Measurements from ENCODE around the gene DOCK3. TPM values are rescaled to one million over a fixed set of nuclear protein-coding genes. Genes with fewer than 3 reads are reported as not detected.
A peak's percentile ranks its signal among the peaks of the same experiment; 100 is the strongest.

DOCK3 gene
- total RNA-seq, 2 experiments from 2014 or later: 3.4 to 4.1 TPM

DNA sequence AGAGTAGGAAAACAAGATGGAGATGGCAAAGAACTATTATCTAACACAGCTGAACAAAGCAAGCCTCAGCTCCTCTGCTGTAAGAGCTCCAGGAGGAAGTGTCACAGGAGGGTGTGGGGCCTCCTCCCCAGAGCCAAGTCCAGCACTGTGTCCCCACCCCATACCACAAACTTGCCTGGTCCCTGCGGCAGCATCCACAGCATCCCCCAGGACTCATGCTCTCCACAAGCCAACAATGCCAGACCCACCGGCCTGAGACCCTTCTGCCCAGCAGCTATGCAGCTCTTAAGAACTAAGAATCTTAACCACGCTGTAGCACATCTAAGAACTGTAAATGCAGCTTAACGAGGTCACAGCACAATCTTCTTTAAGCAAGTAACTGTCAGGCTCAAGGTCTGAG lies 725.4 kb downstream of the DOCK3 start:
- CTCF ChIA-PET: interaction anchor here (2.2 kb wide), 1 partner anchor 11 kb away, joined by 8 read pairs; no protein-coding TSS in a partner anchor

DNA sequence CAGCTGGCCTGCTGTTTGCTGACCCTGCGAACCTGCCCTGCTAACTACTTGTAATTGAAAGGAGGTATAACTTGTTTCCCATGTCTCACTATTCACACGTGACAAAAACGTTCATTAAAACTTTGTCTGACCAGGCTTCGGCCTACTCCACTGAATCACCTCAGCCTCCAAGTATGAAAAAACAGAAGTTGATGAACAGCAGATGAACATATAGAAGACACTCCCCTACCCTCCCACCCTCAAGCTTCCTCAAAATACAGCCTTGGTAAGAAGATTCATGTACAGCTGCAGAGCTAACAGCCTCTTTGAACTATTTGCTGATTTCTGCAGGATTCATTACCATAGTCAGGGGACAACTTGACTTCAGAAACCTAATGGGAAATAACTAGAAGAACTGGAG lies 727.0 kb downstream of the DOCK3 start:
- CTCF ChIA-PET: interaction anchor here (0.6 kb wide), 1 partner anchor 10 kb away, joined by 3 read pairs; no protein-coding TSS in a partner anchor
- H3K4me1 Mint-ChIP-seq: peaks cover 9% of the 10 kb centered on the region

More for the DNA sequence above, 725.4 kb downstream of the DOCK3 start:
- H3K4me3 Mint-ChIP-seq: no peak overlapping the region
- no peak for ATAC-seq
- DNase-seq: no peak
- H3K4me1 Mint-ChIP-seq: peaks cover 21% of the 10 kb centered on the region
- H3K27me3 Mint-ChIP-seq: no peaks in the 10 kb centered on the region
- H3K27ac Mint-ChIP-seq: no peak overlapping the region
- no peaks in the 10 kb centered on the region for H3K9me3 Mint-ChIP-seq (ENCODE audit: low read depth)
- H3K36me3 Mint-ChIP-seq: peaks cover 16% of the 10 kb centered on the region

DNA sequence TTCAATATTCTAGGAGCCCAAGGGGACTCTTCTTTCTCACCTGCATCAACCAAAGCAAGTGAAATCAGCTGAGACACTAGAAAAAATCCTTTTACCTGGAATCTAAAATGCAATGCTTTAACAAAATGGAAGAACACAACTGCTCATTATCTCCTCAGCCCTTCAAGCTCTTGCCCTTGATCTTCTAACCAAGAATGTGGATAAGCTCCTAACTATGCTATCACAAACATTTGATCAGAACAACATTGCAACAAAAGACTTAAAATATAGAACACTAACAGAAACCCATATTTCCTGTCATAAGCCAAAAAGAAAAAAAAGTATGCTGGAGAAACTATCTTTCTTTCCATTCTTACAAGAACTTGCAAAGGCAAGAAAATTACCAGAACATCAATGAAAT lies 728.9 kb downstream of the DOCK3 start:
- no peak for ATAC-seq
- Mint-ChIP-seq H3K4me3 (no peak overlapping the region), H3K36me3 (peaks cover 12% of the 10 kb centered on the region), H3K9me3 (ENCODE audit: low read depth) (no peaks in the 10 kb centered on the region), H3K27me3 (no peaks in the 10 kb centered on the region), H3K4me1 (peaks cover 11% of the 10 kb centered on the region), H3K27ac (no peak overlapping the region)
- DNase-seq: no peak
- CTCF ChIA-PET: interaction anchor here (0.8 kb wide), 1 partner anchor 8 kb away, joined by 3 read pairs; no protein-coding TSS in a partner anchor

More for the DNA sequence above, 727.0 kb downstream of the DOCK3 start:
- Mint-ChIP-seq H3K36me3 (peaks cover 15% of the 10 kb centered on the region), H3K4me3 (no peak overlapping the region), H3K9me3 (ENCODE audit: low read depth) (no peaks in the 10 kb centered on the region), H3K27me3 (no peaks in the 10 kb centered on the region), H3K27ac (no peak overlapping the region)
- DNase-seq (no peak), ATAC-seq (no peak)

DNA sequence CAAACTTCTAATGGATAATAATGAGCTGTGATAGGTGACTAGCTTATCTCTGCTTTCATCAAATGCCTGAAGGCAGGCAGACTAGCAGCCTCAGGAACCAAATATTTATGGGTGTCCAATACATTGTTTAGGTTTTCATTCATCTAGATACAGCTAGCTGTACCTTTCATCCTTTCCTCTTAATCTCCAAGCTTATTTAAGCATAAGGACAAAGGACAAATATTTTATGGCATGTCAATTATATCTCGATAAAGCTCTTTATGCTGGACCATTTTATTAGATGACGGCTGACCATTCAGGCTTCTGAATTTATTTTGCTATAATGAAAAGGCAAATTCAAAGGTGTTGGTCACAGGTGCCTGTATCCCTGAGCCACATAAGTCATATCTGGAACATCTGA lies 733.3 kb downstream of the DOCK3 start:
- no peak for DNase-seq
- H3K9me3 Mint-ChIP-seq (ENCODE audit: low read depth): no peaks in the 10 kb centered on the region
- no peaks in the 10 kb centered on the region for H3K27me3 Mint-ChIP-seq
- H3K36me3 Mint-ChIP-seq: peaks cover 26% of the 10 kb centered on the region
- H3K4me1 Mint-ChIP-seq: peaks cover 11% of the 10 kb centered on the region
- H3K4me3 Mint-ChIP-seq: no peak overlapping the region
- CTCF ChIA-PET: interaction anchor here (0.6 to 1.1 kb wide), 3 partner anchors 8 to 27 kb away, joined by 3 to 5 read pairs (median 3); no protein-coding TSS in a partner anchor
- ATAC-seq: no peak
- no peak overlapping the region for H3K27ac Mint-ChIP-seq

DNA sequence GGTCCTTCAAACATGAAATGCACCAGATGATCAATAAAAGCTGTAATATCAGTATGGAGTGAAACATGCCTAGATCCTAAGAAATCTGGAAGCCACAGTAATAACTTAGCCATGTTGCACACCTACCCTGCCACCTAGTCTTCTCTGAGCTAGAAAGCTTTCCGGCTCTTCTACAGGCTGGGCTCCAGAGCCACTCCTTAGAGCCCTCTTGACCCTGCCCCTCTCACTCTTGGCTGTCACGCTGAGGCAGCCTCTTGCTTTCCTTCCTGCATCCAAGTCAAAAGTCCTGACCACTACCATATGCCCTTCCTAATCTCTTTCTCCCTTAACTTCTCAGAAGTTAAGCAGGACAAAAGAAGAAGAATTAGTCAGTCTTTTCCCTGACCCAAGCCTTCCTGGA lies 734.1 kb downstream of the DOCK3 start:
- Mint-ChIP-seq H3K27ac (no peak overlapping the region), H3K4me1 (peaks cover 9% of the 10 kb centered on the region), H3K9me3 (ENCODE audit: low read depth) (no peaks in the 10 kb centered on the region), H3K4me3 (no peak overlapping the region), H3K36me3 (peaks cover 25% of the 10 kb centered on the region), H3K27me3 (no peaks in the 10 kb centered on the region)
- ATAC-seq (no peak), DNase-seq (no peak)
- CTCF ChIA-PET: no interaction called here

DNA sequence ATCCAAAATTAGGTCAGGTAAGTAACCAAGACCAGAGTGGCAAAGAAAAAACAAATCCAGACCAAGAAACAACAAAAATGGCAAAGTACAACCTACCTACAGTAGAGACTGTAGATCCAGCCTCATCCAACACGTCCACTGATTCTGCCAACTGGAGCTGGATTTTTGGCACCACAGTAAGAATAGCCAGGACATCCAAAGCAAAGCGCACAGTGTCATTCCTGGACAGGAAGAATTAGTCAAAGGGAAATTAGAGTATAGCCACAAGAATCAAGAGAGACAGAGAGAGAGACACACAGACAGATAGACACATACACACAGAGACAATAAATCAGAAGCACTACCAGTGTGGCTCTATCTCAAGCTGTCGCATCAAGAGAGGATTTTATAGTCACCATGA lies 747.5 kb downstream of the DOCK3 start:
- no peak overlapping the region for H3K4me3 Mint-ChIP-seq
- H3K9me3 Mint-ChIP-seq (ENCODE audit: low read depth): no peaks in the 10 kb centered on the region
- peak overlapping the region; percentile 14 for H3K27ac Mint-ChIP-seq
- H3K36me3 Mint-ChIP-seq: peaks cover 20% of the 10 kb centered on the region
- H3K27me3 Mint-ChIP-seq: no peaks in the 10 kb centered on the region
- ATAC-seq: no peak
- DNase-seq: no peak
- H3K4me1 Mint-ChIP-seq: peaks cover 10% of the 10 kb centered on the region
- CTCF ChIA-PET: interaction anchor here (0.7 to 1.9 kb wide), 2 partner anchors 9 to 33 kb away, joined by 3 to 5 read pairs; no protein-coding TSS in a partner anchor

DNA sequence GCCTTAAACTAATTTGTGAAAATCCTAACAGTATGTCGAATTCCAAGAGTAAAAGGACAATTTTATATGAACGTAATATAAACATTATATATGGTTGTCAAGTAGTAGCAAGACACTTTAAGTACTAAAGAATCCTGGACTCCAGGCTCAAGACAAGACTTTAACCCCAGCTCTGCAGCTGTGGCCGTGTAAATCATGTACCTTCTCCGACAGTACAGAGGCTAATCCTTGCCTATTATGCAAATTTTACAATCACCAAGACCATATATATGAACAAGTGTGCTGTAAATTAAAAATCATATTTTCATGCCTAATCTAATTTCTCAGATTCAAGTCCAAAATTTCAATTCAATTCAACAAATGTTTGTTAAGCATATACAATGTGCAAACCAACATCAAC lies 752.2 kb downstream of the DOCK3 start:
- Mint-ChIP-seq H3K27ac (no peak overlapping the region), H3K36me3 (peaks cover 20% of the 10 kb centered on the region), H3K4me3 (no peak overlapping the region), H3K9me3 (ENCODE audit: low read depth) (no peaks in the 10 kb centered on the region), H3K27me3 (no peaks in the 10 kb centered on the region), H3K4me1 (peaks cover 10% of the 10 kb centered on the region)
- CTCF ChIA-PET: no interaction called here
- DNase-seq (no peak), ATAC-seq (no peak)

DNA sequence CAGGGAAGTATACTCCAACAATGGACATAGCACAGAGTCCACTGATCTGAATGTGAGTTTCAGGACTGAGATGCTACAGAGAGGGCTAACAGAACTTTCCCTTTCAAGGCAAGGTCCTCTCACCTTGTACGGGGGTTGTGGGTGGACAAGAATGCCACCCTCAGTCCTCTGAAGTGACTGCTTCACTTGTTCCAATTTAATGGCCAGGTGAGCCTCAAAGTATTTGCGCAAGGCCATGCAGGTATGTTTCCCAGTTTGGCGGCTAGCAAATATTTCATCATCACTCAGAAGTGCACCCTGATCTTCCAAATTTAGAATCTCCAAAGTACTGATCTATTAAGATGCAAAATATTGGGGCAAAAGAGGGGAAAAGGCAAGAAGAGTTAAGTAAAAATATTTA lies 754.4 kb downstream of the DOCK3 start:
- CTCF ChIA-PET: interaction anchor here (0.8 to 0.9 kb wide), 2 partner anchors 9 to 34 kb away, joined by 3 read pairs; no protein-coding TSS in a partner anchor
- H3K27ac Mint-ChIP-seq: no peak overlapping the region
- no peaks in the 10 kb centered on the region for H3K4me1 Mint-ChIP-seq
- H3K27me3 Mint-ChIP-seq: no peaks in the 10 kb centered on the region
- no peaks in the 10 kb centered on the region for H3K9me3 Mint-ChIP-seq (ENCODE audit: low read depth)
- no peak overlapping the region for H3K4me3 Mint-ChIP-seq
- DNase-seq (no peak), ATAC-seq (no peak)
- peaks cover 20% of the 10 kb centered on the region for H3K36me3 Mint-ChIP-seq

Small RNA genes lying within 50 kb of the gene (microRNA-seq; reads per million reads assigned to microRNA genes)
- gene MIR4787: 30.2 reads per million, percentile 50 among the genes with 10 or more reads in this experiment

Other genes starting within 250 kb of the DOCK3 start
- gene CACNA2D2, start 171.3 kb upstream of the DOCK3 start, total RNA-seq: 1 to 10 TPM in 1 of 2 experiments, under 1 TPM in 1; 0.56 to 1.1 TPM
- gene C3orf18, start 107.2 kb upstream of the DOCK3 start, total RNA-seq: 10 to 100 TPM; 15.6 to 17.8 TPM
- 10 to 100 TPM; 49.9 to 61.3 TPM for gene HEMK1, start 105.4 kb upstream of the DOCK3 start, total RNA-seq
- gene CISH, start 63.2 kb upstream of the DOCK3 start, total RNA-seq: 100 to 1,000 TPM; 266 to 369 TPM
- 100 to 1,000 TPM; 156 to 175 TPM for gene MAPKAPK3, start 57.8 kb upstream of the DOCK3 start, total RNA-seq

All from activated CD8-positive, alpha-beta memory T cell treated with anti-CD3 and anti-CD28 coated beads, Interleukin-2, amount 10 ng/mL, durations not matched to agents 7 days and 5 days (primary cell).